ENCODE data around the gene TBR1.

GRCh38 chr2:161371869-161372268 lies 44.2 kb upstream of the TBR1 start:
- TF ChIP-seq POLR2A (IDR thresholded peaks at IDR 0.05) (no peak), CTCF (IDR thresholded peaks at IDR 0.05) (no peak)

Data from adrenal gland (tissue), 5 donors.